Neural cell (in vitro differentiated cells): ENCODE results near the gene RXFP4.

Source experiments
- EZH2 ChIP-seq: fragments of 200-600, 300-800 bp; shearing (Covaris generic), sonication (generic); IDR thresholded peaks from 2 replicates; pipeline ENCODE4 v1.6.1; 2014; ENCODE audit warnings: antibody characterized with exemption, low read length, borderline replicate concordance, mild to moderate bottlenecking; ENCODE audit not compliant: insufficient read depth, poor library complexity, severe bottlenecking
- POLR2AphosphoS5 ChIP-seq: IDR thresholded peaks from 2 replicates; pipeline ENCODE4 v1.6.1; 2012
- RAD21 ChIP-seq: fragments of 450-650 bp; conservative IDR thresholded peaks from 2 replicates; pipeline ENCODE4 v1.6.1; 2014; ENCODE audit warnings: antibody characterized with exemption, mild to moderate bottlenecking, moderate library complexity
- SMC3 ChIP-seq: fragments of 450-650 bp; conservative IDR thresholded peaks from 2 replicates; pipeline ENCODE4 v1.6.1; 2014; ENCODE audit warnings: antibody characterized with exemption, mild to moderate bottlenecking, moderate library complexity; ENCODE audit not compliant: poor library complexity
- TF ChIP-seq, protein P1 (sequence below): fragments of 450-650 bp; IDR thresholded peaks from 2 replicates; pipeline ENCODE4 v1.5.1; 2014; ENCODE audit warnings: antibody characterized with exemption, mild to moderate bottlenecking, moderate library complexity; ENCODE audit not compliant: poor library complexity, severe bottlenecking
- TF ChIP-seq, protein P2 (sequence below): IDR thresholded peaks from 2 replicates; pipeline ENCODE4 v1.6.1; 2012; ENCODE audit warnings: borderline replicate concordance

DNA sequence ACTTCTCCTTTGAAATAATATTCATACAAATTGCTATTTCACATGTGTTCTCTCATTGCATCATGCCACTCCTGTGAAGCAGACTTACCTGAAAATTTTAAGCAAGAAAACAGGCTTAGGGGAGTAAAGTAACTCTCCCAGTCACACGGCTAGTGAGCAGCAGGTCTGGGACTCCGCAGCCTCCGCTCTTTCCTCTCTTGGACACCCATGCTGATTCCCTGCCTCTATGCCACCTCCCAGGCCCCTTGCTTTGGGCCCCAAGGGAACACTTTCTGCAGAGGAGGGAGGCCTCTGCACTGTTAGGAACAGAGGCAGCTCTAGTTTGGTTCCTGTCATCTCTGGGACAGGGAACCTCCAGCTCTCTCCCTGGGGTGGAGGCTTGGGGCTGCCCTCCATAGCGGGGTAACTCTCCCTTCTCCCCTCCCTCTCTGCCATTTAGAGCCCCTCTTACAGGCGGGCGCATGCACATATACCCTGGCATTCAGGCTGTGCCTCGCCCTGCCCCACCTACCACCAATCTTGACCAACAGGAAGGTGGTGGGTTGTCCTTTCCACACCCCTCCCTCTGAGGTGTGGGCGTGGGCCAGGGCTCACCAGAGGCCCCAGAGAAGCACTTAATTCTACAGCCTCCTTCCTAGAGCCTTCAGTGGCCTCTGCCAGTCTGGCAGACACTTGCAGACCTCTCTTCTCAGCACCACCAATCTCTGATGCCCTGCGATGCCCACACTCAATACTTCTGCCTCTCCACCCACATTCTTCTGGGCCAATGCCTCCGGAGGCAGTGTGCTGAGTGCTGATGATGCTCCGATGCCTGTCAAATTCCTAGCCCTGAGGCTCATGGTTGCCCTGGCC, at the start of gene RXFP4:
- TF ChIP-seq, protein P1, sequence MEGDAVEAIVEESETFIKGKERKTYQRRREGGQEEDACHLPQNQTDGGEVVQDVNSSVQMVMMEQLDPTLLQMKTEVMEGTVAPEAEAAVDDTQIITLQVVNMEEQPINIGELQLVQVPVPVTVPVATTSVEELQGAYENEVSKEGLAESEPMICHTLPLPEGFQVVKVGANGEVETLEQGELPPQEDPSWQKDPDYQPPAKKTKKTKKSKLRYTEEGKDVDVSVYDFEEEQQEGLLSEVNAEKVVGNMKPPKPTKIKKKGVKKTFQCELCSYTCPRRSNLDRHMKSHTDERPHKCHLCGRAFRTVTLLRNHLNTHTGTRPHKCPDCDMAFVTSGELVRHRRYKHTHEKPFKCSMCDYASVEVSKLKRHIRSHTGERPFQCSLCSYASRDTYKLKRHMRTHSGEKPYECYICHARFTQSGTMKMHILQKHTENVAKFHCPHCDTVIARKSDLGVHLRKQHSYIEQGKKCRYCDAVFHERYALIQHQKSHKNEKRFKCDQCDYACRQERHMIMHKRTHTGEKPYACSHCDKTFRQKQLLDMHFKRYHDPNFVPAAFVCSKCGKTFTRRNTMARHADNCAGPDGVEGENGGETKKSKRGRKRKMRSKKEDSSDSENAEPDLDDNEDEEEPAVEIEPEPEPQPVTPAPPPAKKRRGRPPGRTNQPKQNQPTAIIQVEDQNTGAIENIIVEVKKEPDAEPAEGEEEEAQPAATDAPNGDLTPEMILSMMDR: no peak
- no peak for TF ChIP-seq POLR2AphosphoS5
- no peak for TF ChIP-seq RAD21
- TF ChIP-seq EZH2: no peak
- TF ChIP-seq, protein P2, sequence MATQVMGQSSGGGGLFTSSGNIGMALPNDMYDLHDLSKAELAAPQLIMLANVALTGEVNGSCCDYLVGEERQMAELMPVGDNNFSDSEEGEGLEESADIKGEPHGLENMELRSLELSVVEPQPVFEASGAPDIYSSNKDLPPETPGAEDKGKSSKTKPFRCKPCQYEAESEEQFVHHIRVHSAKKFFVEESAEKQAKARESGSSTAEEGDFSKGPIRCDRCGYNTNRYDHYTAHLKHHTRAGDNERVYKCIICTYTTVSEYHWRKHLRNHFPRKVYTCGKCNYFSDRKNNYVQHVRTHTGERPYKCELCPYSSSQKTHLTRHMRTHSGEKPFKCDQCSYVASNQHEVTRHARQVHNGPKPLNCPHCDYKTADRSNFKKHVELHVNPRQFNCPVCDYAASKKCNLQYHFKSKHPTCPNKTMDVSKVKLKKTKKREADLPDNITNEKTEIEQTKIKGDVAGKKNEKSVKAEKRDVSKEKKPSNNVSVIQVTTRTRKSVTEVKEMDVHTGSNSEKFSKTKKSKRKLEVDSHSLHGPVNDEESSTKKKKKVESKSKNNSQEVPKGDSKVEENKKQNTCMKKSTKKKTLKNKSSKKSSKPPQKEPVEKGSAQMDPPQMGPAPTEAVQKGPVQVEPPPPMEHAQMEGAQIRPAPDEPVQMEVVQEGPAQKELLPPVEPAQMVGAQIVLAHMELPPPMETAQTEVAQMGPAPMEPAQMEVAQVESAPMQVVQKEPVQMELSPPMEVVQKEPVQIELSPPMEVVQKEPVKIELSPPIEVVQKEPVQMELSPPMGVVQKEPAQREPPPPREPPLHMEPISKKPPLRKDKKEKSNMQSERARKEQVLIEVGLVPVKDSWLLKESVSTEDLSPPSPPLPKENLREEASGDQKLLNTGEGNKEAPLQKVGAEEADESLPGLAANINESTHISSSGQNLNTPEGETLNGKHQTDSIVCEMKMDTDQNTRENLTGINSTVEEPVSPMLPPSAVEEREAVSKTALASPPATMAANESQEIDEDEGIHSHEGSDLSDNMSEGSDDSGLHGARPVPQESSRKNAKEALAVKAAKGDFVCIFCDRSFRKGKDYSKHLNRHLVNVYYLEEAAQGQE: no peak
- no peak for TF ChIP-seq SMC3
